Measurements from ENCODE around the gene AIM2.
"Not testable (repeated sequence)": the region's sequence is repeated elsewhere in the genome, so short reads cannot be mapped to it uniquely, and the experiment has no call there.

Gene AIM2, protein sequence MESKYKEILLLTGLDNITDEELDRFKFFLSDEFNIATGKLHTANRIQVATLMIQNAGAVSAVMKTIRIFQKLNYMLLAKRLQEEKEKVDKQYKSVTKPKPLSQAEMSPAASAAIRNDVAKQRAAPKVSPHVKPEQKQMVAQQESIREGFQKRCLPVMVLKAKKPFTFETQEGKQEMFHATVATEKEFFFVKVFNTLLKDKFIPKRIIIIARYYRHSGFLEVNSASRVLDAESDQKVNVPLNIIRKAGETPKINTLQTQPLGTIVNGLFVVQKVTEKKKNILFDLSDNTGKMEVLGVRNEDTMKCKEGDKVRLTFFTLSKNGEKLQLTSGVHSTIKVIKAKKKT

GRCh38 chr1:159076438-159077119 is at the start of gene AIM2:
Gene AIM2, minus strand, starts transcription at chr1:159076766. Its CDS starts 3,267 bp downstream, at chr1:159073499.
- peak in 2 of 3 donors; percentile 53 to 58 for DNase-seq (ENCODE audit: low read depth in 2 of 3, low spot score in 1 of 3)

- DNase-seq (ENCODE audit: low read depth in 2 of 3, low spot score in 1 of 3), result no peak
Observed at GRCh38 chr1:159123587-159123986, 47.0 kb upstream of the AIM2 start.

- DNase-seq (ENCODE audit: low read depth in 2 of 3, low spot score in 1 of 3), result no peak
Observed at GRCh38 chr1:159122005-159122621, 45.5 kb upstream of the AIM2 start.

GRCh38 chr1:159121526-159121925 is 45.0 kb upstream of the AIM2 start:
- DNase-seq (ENCODE audit: low read depth in 2 of 3, low spot score in 1 of 3), result peak in 1 of 3 donors; percentile 5

GRCh38 chr1:159120317-159120716 is 43.8 kb upstream of the AIM2 start:
- DNase-seq (ENCODE audit: low read depth in 2 of 3, low spot score in 1 of 3), result no peak

DNA sequence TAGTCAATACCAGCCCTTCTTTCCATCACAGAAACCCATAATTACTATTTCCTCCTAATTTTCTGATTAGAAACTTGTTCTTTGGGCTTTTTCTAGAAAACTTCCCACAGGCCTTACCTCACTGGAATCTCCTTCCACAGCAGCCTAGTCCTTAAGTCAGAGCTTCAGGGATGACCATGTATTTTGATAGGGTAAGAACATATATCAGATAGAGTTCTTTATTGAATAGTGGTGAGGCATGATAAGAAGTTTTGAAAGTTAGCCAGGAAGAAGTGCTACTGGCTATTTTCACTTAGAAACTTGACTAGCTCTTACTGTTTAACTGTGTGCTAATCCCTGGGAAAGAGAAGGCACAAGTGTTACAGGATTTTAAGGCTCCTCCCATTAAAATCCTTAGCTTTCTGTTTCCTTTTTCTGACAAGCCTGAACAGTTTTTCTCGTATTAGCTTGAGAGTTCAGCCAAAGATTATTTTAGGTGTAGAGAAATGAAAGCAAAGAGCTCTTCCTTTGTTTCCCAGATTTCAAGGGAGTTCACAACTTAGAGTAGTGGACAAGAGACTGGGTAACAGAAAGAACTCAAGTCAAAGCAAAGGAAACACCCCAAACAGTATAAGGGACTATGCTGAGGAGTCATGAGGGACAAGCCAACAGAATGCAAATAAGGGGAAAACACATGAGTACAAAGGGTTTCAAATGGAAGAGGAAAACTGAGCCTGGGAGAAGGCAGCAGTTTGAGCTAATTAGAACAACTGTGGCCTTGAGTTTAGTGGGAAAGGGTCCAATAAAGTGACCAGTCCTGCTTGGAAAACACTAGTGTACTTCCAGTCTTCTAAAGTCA is 37.2 kb upstream of the AIM2 start:
- DNase-seq (ENCODE audit: low read depth in 2 of 3, low spot score in 1 of 3), result no peak

GRCh38 chr1:159103021-159103420 is 26.5 kb upstream of the AIM2 start:
- not testable (repeated sequence) for DNase-seq (ENCODE audit: low read depth in 2 of 3, low spot score in 1 of 3)

- DNase-seq (ENCODE audit: low read depth in 2 of 3, low spot score in 1 of 3), result no peak
Observed at GRCh38 chr1:159100589-159100988, 24.0 kb upstream of the AIM2 start.

GRCh38 chr1:159098596-159098995 is 22.0 kb upstream of the AIM2 start:
- DNase-seq (ENCODE audit: low read depth in 2 of 3, low spot score in 1 of 3), result no peak

DNA sequence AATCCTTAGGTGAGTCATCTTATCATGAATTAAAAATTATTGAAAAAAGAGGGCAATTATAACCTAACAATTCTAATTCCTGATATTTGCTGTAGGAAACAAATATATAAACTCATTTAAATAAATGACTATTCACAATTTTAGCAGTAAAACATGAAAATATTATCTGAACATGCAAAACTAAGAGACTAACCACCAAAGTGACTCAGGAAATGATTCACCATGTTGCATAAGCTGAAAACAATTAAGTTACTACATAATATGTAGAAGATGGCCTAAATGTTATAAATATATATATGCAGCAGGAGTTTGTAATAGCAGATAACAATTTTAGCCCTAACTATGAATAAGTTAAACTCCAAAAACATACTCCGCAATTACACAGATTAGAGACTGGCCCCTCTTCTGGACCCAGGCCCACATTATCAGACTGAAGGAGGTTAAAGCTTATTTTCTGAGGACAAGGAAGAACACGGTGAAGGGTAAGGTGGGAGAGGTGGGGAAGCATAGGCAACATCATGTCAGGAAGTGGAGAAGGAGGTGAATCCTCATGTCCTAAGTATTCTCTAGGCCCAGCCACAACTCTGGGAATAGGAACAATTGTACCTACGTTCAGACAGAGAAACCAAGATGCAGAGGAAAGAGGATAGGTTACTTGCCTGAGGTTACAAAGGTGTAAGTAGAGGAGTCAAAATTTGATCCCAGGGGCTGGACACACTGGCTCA is 15.6 kb upstream of the AIM2 start:
- DNase-seq (ENCODE audit: low read depth in 2 of 3, low spot score in 1 of 3), result no peak

- DNase-seq (ENCODE audit: low read depth in 2 of 3, low spot score in 1 of 3), result peak in 1 of 3 donors; percentile 16
Observed at GRCh38 chr1:159091607-159092031, 15.1 kb upstream of the AIM2 start.

DNA sequence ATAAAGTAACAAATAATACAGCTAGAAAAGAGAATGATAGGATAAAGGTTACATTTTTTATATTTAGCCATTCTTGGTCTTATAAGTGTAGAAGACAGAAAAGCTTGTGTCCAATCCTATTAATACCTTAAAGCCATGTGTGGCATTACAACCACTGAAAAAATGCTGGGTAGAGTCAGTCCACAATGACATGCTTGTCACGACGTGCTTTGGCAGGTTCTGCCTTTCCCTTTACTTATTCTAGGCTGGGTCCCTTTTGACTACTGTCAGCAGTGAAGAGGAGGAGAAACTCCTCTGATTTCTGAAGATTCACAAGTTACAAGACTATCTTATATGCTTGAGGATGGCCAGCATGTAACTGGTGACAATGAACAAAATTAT is 14.6 kb upstream of the AIM2 start:
- no peak for DNase-seq (ENCODE audit: low read depth in 2 of 3, low spot score in 1 of 3)

GRCh38 chr1:159090286-159091179 is 14.0 kb upstream of the AIM2 start:
- DNase-seq (ENCODE audit: low read depth in 2 of 3, low spot score in 1 of 3), result no peak

GRCh38 chr1:159089184-159089791 is 12.7 kb upstream of the AIM2 start:
- DNase-seq (ENCODE audit: low read depth in 2 of 3, low spot score in 1 of 3), result no peak

DNA sequence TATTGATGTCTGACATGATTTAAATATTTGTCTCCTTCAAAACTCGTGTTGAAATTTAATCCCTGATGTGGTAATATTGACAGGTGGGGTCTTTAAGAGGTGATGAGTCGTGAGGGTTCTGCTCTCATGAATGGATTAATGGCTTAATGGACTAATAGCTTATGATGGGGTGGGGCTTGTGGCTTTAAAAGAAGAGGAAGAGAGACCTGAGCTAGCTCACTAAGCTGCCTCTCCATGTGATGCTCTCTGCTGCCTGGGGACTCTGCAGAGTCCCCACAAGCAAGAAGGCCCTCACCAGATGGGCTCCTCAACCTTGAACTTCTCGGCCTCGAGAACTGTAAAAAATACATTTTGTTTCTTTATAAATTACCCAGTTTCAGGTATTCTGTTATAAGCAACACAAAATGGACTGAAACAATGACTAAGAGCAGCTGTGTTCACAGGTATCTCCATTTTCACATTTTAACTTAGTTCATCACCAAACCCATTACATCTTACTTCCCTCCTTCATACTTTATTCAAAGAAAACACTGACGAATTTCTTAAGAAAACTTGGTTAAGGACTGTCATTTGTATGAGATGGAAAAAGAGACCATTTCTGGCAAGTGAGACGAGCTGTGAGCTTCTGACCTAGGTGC is 12.1 kb upstream of the AIM2 start:
- no peak for DNase-seq (ENCODE audit: low read depth in 2 of 3, low spot score in 1 of 3)

DNA sequence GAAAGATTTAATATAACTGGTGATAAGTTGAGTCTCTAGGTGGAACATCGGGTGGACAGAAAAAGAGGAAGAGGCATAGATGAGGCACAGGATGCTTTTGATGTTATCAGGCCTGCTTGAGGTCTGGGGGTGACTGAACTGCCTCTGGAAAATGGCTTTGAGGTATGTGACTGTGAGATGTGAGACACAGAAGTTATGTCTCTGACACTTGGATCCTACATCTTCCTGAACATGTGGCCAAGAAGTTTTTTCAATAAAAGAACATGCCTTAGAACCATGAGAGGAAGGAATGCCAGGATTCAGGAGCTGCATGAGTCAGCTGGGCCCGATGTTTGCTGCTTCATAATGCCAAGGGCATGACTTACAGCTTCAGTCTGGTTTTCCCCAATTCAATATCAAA is 11.5 kb upstream of the AIM2 start:
- DNase-seq (ENCODE audit: low read depth in 2 of 3, low spot score in 1 of 3), result no peak

DNA sequence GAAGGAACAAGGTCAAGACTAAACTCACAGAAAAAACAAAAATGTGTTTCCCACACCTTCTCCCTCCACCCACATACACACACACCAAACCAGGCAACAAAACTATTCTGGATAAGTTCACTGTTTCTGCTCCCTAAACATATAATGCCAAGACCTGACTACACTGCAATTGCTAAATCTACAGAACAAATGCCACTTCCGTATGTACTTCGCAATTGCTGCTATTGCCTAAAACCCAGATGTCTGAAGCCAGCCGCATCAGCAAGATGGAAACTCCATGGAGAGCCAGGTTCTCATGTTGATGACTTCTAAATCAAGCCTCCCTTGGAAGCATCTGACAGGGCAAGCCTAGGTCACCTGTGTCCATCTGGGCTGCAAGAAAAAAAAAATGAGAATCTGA is 8.3 kb upstream of the AIM2 start:
- DNase-seq (ENCODE audit: low read depth in 2 of 3, low spot score in 1 of 3), result no peak

GRCh38 chr1:159084152-159084551 is 7.6 kb upstream of the AIM2 start:
- DNase-seq (ENCODE audit: low read depth in 2 of 3, low spot score in 1 of 3), result no peak

DNA sequence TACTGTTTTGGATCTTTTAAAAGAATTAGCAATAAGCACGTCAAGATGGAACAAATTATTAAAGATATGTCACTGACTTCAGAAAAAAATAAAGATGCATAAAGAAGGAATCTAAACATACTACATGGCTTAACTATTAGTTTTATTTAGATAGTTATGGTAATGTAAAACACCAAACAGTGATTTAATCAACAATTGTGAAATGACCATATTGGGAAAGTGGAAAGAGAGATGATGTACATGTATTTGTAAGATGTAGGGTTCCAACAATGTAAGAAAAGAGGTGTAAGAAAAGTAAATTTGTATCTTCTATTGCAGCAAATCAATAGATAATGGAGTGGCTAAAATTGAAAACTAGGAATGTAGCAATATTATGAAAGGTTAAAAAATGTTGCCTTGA is 6.4 kb upstream of the AIM2 start:
- no peak for DNase-seq (ENCODE audit: low read depth in 2 of 3, low spot score in 1 of 3)

All from stimulated activated CD4-positive, alpha-beta T cell treated with anti-CD3 and anti-CD28 coated beads, Interleukin-12 subunit alpha, Interleukin-12 subunit beta, amount 100 ng/mL, for 48 hours (primary cell).